Measurements from ENCODE around the gene SLC35B2.

SLC35B2 gene

GRCh38 chr6:44257025-44257752 is at the start of gene SLC35B2:
Gene SLC35B2 (minus strand): TSS chr6:44257528. CDS start chr6:44257410, 118 bp downstream.
- DNase-seq (ENCODE audit: low read depth): peak; percentile 65

- no peak for DNase-seq (ENCODE audit: low read depth)
These were observed 49.4 kb upstream of the SLC35B2 start for GRCh38 chr6:44306710-44307109.

GRCh38 chr6:44305200-44305725 is 47.9 kb upstream of the SLC35B2 start:
- DNase-seq (ENCODE audit: low read depth): no peak

GRCh38 chr6:44304282-44305199 is 47.2 kb upstream of the SLC35B2 start:
- DNase-seq (ENCODE audit: low read depth): peak; percentile 32

- DNase-seq (ENCODE audit: low read depth): no peak
These were observed 46.5 kb upstream of the SLC35B2 start for GRCh38 chr6:44303842-44304241.

- DNase-seq (ENCODE audit: low read depth): no peak
These were observed 45.5 kb upstream of the SLC35B2 start for GRCh38 chr6:44302856-44303255.

GRCh38 chr6:44301782-44302564 is 44.6 kb upstream of the SLC35B2 start:
- no peak for DNase-seq (ENCODE audit: low read depth)

- DNase-seq (ENCODE audit: low read depth): no peak
These were observed 43.8 kb upstream of the SLC35B2 start for GRCh38 chr6:44301106-44301505.

GRCh38 chr6:44300292-44300823 is 43.0 kb upstream of the SLC35B2 start:
- no peak for DNase-seq (ENCODE audit: low read depth)

- DNase-seq (ENCODE audit: low read depth): no peak
These were observed 41.5 kb upstream of the SLC35B2 start for GRCh38 chr6:44298864-44299263.

GRCh38 chr6:44298055-44298803 is 40.9 kb upstream of the SLC35B2 start:
- no peak for DNase-seq (ENCODE audit: low read depth)

GRCh38 chr6:44297063-44298038 is 40.0 kb upstream of the SLC35B2 start:
- DNase-seq (ENCODE audit: low read depth): peak; percentile 47

- no peak for DNase-seq (ENCODE audit: low read depth)
These were observed 37.8 kb upstream of the SLC35B2 start for GRCh38 chr6:44294832-44295791.

GRCh38 chr6:44292661-44293365 is 35.5 kb upstream of the SLC35B2 start:
- DNase-seq (ENCODE audit: low read depth): no peak

- no peak for DNase-seq (ENCODE audit: low read depth)
These were observed 34.5 kb upstream of the SLC35B2 start for GRCh38 chr6:44291841-44292240.

GRCh38 chr6:44289726-44290260 is 32.5 kb upstream of the SLC35B2 start:
- DNase-seq (ENCODE audit: low read depth): no peak

- no peak for DNase-seq (ENCODE audit: low read depth)
These were observed 29.4 kb upstream of the SLC35B2 start for GRCh38 chr6:44286747-44287146.

GRCh38 chr6:44286285-44286565 is 28.9 kb upstream of the SLC35B2 start:
- no peak for DNase-seq (ENCODE audit: low read depth)

Data from activated T-cell treated with anti-CD3 and anti-CD28 coated beads for 48 hours (primary cell).